GM21367 (cell line): ENCODE results near the gene ST6GALNAC5.
"Not testable (repeated sequence)": the region's sequence is repeated elsewhere in the genome, so short reads cannot be mapped to it uniquely, and the experiment has no call there.

Experiments
- ATAC-seq: cut with Tn5 transposase; IDR thresholded peaks from one replicate; pipeline ENCODE4 v1.9.1; 2021; ENCODE audit not compliant: unreplicated experiment

The ST6GALNAC5 gene

GRCh38 chr1:76867342-76868130 lies at the start of gene ST6GALNAC5:
TSS of gene ST6GALNAC5 (plus strand) at chr1:76867480.
- no peak for ATAC-seq

DNA sequence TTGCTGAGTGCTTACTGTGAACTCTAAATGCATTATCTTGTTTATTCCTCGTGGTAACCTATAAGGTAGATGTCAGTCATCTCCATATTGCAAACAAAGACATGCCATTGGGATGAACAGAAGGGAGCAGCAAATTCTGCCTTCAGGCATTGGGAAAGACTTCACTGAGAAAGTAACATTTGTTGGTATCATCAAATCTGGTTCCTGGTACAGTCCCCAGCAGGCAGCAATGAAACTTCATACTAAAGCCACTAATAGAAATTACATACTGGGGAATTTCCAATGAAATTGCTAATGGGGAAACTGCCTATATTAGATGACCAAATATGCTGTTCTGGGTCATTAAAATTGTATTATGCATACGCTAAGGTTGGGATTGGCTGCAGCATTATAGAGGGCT lies 47.3 kb upstream of the ST6GALNAC5 start:
- no peak for ATAC-seq

DNA sequence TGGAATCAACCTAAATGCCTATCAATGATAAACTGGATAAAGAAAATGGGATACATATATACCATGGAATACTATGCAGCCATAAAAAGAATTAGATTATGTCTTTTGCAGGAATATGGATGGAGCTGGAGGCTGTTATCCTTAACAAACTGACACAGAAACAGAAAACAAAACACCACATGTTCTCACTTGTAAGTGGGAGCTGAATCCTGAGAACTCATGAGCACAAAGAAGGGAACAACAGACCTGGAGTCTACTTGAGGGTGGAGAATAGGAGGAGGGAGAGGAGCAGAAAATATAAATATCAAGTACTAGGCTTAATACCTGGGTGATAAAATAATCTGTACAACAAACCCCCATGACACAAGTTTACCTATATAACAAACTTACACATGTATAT lies 44.3 kb upstream of the ST6GALNAC5 start:
- not testable (repeated sequence) for ATAC-seq

DNA sequence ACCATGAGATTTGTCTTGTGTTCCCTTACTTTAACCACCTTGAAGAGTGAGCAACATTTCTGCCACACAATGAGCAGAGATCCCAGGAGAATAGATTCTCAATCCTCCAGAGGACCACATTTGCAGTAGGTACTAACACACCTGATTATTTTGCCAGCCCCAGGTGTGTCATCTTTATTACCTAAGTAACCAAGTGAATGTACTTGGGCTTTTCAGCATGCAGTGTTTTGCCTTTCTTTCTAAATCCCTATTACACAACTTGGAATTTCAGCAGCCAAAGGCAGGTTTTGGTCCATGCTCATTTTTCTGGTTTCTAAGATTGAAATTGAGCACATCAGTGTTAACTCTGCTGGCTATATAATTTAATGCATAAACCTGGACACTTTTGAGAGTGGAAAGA lies 43.2 kb upstream of the ST6GALNAC5 start:
- ATAC-seq, result no peak

DNA sequence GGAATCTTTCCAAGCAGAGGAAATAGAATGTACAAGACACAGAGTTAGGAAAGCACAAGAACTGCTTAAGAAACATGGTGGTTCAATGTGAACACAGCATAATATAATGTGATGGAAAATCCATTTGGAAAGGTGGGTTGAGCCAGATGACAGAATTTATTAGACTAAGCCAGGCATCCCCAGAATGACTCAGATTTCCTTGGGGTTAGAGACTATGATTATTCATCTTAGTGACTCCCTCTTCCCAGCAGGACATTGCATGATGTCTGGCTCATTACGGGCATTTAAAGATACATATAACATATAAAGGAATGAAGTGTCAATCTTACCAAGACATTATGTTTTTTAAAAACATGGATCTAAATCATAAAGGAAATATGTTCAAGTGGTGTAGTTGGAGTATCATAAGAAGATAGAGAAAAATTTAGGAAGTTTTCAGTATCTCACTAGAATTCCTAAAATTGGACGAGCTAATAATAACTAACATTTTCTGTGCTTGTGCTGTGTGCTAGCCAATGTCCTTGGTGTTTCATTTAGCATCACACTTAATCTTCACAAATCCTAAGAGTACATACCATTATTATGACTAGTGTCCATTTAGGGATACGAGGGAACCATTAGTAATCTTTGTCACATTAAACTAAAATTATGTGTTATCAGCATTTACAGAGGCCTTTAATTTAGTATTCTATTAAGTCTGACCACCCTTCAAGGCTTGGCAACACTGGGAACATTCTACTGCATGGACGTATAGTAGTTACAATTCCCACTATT lies 41.0 kb upstream of the ST6GALNAC5 start:
- ATAC-seq, result no peak

DNA sequence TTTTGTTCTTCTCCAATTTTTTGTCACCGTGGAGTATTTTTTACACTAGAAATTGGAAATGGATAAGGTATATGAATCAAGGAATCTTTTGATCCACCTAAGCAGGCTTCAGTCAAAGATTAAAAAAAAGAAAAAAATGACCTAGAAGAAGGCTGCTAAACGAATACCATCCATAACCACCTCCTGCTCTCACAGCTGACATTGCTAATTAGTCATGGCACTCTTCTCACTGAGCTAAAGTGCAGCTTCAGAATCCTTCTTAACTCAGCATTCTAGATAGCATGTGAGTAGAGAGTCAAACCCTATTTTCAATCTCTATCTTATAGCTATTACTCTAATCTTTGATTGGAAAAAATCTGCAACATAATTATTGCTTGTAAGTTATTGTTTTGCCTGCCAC lies 40.2 kb upstream of the ST6GALNAC5 start:
- ATAC-seq, result no peak

DNA sequence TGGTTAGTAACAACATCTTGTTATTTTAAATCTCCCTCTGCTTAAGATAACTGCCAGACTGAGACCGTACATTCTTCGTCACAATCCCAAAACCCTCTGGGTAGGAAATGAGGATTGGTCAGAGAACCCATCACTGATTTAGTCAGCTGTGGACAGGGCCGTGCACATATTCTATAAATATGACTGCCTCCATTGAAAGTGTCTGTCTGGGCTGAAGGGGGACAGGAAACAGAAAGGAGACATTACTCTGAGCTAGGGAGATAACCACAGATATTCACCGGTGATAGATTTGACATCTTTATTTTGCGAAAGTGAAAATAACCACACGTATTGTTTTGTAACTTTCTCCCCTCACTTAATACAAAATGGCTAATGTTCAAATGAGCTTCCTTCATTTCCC lies 36.9 kb upstream of the ST6GALNAC5 start:
- ATAC-seq, result peak; percentile 67

GRCh38 chr1:76832521-76832920 lies 34.8 kb upstream of the ST6GALNAC5 start:
- ATAC-seq, result no peak

GRCh38 chr1:76833151-76833550 lies 34.1 kb upstream of the ST6GALNAC5 start:
- no peak for ATAC-seq

GRCh38 chr1:76833856-76834255 lies 33.4 kb upstream of the ST6GALNAC5 start:
- ATAC-seq, result no peak

DNA sequence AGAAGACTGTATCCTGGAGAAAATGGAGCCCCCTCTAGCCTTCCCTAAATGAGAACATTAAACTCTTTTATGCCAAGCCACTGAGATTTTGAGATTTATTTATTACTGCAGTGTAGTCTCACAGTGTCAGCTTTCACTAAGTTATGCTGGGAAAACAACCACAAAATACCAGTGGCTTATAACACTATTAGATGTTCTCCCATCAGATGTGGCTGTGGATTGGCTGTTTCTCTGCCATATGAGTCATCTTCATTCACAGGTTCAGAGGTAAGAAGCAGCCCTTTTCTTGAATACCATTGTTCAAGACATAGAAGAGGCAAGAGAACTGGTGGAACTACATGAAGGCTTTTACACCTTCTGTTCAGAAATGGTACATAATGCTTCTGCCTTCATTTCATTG lies 32.1 kb upstream of the ST6GALNAC5 start:
- no peak for ATAC-seq

GRCh38 chr1:76840278-76840677 lies 27.0 kb upstream of the ST6GALNAC5 start:
- ATAC-seq, result no peak

- ATAC-seq, result no peak
Observed at GRCh38 chr1:76841460-76841859, 25.8 kb upstream of the ST6GALNAC5 start.

DNA sequence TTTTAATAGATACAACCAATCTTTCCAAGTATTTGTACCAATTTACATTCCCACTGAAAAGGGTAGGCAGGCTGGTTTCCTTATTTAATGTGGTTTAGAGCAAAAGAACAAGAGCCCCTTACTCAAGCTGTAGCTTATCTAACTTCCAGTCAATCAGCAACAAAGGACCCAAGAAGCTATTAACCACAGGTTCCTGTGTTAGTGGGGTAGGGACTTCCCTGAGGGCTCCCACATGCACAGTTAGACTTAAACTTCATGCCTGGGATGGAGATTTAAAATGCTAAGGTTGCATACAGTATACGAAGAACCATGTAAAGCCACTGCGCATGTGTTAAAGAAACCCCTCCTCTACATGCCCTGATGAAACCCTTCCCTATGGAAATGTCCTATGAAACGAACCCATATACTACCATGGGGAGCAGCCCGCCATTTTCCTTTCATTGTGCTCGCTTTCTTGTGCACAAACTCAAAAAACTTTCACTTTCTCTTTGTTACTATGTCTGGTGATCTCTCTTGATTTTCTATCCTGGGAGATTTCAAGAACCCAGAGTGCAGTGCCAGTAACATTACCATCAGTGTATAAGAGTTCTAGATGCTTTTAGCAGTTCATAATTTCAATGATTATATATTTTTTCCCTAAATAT lies 23.3 kb upstream of the ST6GALNAC5 start:
- ATAC-seq, result no peak

GRCh38 chr1:76854255-76854654 lies 13.0 kb upstream of the ST6GALNAC5 start:
- no peak for ATAC-seq

DNA sequence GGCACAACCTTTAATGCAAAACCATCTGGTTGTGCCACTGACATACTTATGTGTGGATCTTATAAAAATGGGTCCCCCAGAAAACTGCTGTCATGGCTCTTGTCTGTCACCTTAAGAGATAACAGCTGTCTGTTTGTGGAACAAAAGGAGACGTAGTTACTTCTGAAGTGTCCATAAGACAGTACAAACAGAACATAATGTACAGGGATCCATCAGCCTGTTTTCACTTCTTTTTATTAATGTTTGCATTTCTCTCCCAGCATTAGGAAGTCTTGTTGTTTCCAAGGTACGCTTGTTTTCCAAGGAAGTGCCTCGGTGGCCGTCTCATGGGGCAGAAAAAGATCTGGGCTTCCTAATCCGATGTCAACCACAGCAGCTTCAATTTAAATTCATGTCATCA lies 11.2 kb upstream of the ST6GALNAC5 start:
- ATAC-seq, result no peak

GRCh38 chr1:76857138-76857537 lies 10.1 kb upstream of the ST6GALNAC5 start:
- ATAC-seq, result no peak

- no peak for ATAC-seq
Observed at GRCh38 chr1:76857973-76858372, 9.3 kb upstream of the ST6GALNAC5 start.

- ATAC-seq, result no peak
Observed at GRCh38 chr1:76861149-76861548, 6.1 kb upstream of the ST6GALNAC5 start.

DNA sequence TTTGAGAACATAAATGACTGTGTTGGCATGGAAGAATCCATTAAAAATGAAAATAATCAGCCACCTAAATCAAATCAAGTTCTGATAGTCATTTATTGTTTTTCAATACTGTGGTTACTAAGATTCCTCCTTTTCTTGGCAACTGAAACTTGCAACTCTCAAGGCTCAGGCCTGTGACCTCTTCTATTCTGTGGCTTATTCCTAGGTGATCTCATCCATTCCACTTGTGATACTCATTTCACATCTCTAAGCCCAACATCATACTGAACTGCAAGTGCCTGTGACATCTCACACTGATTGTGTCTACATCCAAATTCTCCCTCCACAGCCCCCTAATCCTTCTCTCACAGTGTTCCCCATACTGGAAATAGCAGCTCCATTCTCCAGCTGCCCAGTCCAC lies 4.8 kb upstream of the ST6GALNAC5 start:
- no peak for ATAC-seq

GRCh38 chr1:76864383-76864782 lies 2.9 kb upstream of the ST6GALNAC5 start:
- no peak for ATAC-seq
